Spleen (tissue), 7 donors: ENCODE results near the gene TMEM52B.

Experiments
- POLR2A ChIP-seq, 3 donors: fragments of 450-650 bp; IDR thresholded peaks; one replicate each; pipeline ENCODE4 v1.5.1; 2017; ENCODE audit warnings: antibody characterized with exemption in 3 of 3, mild to moderate bottlenecking in 1 of 3
- POLR2AphosphoS5 ChIP-seq, 3 donors: sonication (generic); formaldehyde crosslinking; IDR thresholded peaks; one replicate each; pipeline ENCODE4 v1.5.1; 2017; ENCODE audit warnings: antibody characterized with exemption in 3 of 3
- TF ChIP-seq, protein P1 (sequence below), 11 experiments: fragments of 200-600 bp in 7 of 11; fragments of 450-650 bp in 4 of 11; sonication (generic) in 4 of 11; IDR thresholded peaks in 8 of 11; conservative IDR thresholded peaks in 3 of 11; 1 replicate in 7 of 11; 2 replicates in 4 of 11; pipeline versions ENCODE4 v1.4.0 to v1.8.0; 2016 to 2021; ENCODE audit warnings: antibody characterized with exemption in 11 of 11, inconsistent platforms in 4 of 11, mild to moderate bottlenecking in 1 of 11
- donor health status: DM: no; HTN: no; CAD: no; lungs with moderate emphysema.
- donor health status: DM: no; HTN: no; CAD: no.
- donor health status: DM: no; HTN: no; CAD: no.

GRCh38 chr12:10236720-10237119 is 57.9 kb downstream of the TMEM52B start:
- TF ChIP-seq POLR2AphosphoS5 (IDR thresholded peaks at IDR 0.05) (no peak), POLR2A (IDR thresholded peaks at IDR 0.05) (no peak)
- TF ChIP-seq, protein P1, sequence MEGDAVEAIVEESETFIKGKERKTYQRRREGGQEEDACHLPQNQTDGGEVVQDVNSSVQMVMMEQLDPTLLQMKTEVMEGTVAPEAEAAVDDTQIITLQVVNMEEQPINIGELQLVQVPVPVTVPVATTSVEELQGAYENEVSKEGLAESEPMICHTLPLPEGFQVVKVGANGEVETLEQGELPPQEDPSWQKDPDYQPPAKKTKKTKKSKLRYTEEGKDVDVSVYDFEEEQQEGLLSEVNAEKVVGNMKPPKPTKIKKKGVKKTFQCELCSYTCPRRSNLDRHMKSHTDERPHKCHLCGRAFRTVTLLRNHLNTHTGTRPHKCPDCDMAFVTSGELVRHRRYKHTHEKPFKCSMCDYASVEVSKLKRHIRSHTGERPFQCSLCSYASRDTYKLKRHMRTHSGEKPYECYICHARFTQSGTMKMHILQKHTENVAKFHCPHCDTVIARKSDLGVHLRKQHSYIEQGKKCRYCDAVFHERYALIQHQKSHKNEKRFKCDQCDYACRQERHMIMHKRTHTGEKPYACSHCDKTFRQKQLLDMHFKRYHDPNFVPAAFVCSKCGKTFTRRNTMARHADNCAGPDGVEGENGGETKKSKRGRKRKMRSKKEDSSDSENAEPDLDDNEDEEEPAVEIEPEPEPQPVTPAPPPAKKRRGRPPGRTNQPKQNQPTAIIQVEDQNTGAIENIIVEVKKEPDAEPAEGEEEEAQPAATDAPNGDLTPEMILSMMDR (IDR thresholded peaks at IDR 0.05 in 8 of 11, conservative IDR thresholded peaks at IDR 0.05 in 3 of 11) = no peak
